Adrenal gland (tissue), 5 donors: ENCODE results near the gene SLC22A17.

ENCODE experiments used
- POLR2A ChIP-seq, 2 donors: fragments of 450-650 bp; IDR thresholded peaks; one replicate each; pipeline ENCODE4 v1.6.1; 2017; ENCODE audit warnings: antibody characterized with exemption in 2 of 2, mild to moderate bottlenecking in 2 of 2, moderate library complexity in 1 of 2
- TF ChIP-seq, protein P1 (sequence below), 6 experiments: fragments of 450-650 bp in 4 of 6; fragments of 200-600 bp in 2 of 6; sonication (generic) in 1 of 6; IDR thresholded peaks; 1 replicate in 5 of 6; 2 replicates in 1 of 6; pipeline versions ENCODE4 v1.5.1 to v1.8.0; 2016 to 2021; ENCODE audit warnings: antibody characterized with exemption in 6 of 6, mild to moderate bottlenecking in 2 of 6, moderate library complexity in 1 of 6
- donor health status: DM: no; HTN: no; CAD: no.

DNA sequence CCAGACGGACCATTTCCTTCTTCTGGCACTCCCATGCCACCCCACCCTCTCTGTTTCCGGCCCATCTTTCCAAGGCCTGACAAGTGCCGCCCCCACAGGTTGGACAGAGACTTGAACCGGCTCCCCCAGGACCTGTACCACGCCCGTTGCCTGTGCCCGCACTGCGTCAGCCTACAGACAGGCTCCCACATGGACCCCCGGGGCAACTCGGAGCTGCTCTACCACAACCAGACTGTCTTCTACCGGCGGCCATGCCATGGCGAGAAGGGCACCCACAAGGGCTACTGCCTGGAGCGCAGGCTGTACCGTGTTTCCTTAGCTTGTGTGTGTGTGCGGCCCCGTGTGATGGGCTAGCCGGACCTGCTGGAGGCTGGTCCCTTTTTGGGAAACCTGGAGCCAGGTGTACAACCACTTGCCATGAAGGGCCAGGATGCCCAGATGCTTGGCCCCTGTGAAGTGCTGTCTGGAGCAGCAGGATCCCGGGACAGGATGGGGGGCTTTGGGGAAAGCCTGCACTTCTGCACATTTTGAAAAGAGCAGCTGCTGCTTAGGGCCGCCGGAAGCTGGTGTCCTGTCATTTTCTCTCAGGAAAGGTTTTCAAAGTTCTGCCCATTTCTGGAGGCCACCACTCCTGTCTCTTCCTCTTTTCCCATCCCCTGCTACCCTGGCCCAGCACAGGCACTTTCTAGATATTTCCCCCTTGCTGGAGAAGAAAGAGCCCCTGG is 23.0 kb upstream of the SLC22A17 start:
- TF ChIP-seq, protein P1, sequence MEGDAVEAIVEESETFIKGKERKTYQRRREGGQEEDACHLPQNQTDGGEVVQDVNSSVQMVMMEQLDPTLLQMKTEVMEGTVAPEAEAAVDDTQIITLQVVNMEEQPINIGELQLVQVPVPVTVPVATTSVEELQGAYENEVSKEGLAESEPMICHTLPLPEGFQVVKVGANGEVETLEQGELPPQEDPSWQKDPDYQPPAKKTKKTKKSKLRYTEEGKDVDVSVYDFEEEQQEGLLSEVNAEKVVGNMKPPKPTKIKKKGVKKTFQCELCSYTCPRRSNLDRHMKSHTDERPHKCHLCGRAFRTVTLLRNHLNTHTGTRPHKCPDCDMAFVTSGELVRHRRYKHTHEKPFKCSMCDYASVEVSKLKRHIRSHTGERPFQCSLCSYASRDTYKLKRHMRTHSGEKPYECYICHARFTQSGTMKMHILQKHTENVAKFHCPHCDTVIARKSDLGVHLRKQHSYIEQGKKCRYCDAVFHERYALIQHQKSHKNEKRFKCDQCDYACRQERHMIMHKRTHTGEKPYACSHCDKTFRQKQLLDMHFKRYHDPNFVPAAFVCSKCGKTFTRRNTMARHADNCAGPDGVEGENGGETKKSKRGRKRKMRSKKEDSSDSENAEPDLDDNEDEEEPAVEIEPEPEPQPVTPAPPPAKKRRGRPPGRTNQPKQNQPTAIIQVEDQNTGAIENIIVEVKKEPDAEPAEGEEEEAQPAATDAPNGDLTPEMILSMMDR (IDR thresholded peaks at IDR 0.05) = no peak
- no peak for TF ChIP-seq POLR2A (IDR thresholded peaks at IDR 0.05)
